UCSD-AML1 (cell line): Measurements from ENCODE around the gene MUC6.

Source experiments
- DNase-seq: peaks from one replicate; lab custom pipeline; 2025; ENCODE audit not compliant: unreplicated experiment; lab: John Stamatoyannopoulos, UW

Gene MUC6

DNA sequence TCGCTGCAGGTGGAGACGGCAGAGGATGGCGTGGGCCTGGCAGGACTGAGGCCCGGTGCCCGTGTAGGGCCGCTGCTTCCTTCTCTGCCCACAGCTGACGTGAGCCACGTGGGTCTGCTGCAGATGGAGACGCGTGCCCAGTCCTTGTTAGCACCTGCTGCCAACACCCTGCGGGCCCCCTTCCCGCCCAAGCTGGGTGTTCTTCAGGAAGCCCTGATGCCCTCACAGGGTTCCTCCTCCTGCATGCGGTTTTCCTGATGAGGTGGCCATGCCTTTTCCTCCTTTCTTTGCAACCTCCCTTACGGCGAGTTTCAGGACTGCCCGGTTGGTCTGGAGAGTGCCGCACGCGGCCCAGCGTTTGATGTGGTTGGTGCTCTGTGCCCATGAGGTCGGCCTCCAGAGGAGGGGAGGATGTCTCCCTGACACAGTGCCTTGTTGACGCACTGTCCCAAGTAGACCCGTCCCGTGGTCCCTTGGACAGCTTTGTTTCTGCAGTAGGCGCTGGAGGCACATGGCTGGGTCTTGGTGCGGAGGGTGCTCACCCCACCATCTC is 66.1 kb downstream of the MUC6 start:
- DNase-seq = peak; percentile 82

- DNase-seq = no peak
These were observed 66.8 kb downstream of the MUC6 start for GRCh38 chr11:969651-970205.

GRCh38 chr11:968822-969221 is 67.7 kb downstream of the MUC6 start:
- no peak for DNase-seq

DNA sequence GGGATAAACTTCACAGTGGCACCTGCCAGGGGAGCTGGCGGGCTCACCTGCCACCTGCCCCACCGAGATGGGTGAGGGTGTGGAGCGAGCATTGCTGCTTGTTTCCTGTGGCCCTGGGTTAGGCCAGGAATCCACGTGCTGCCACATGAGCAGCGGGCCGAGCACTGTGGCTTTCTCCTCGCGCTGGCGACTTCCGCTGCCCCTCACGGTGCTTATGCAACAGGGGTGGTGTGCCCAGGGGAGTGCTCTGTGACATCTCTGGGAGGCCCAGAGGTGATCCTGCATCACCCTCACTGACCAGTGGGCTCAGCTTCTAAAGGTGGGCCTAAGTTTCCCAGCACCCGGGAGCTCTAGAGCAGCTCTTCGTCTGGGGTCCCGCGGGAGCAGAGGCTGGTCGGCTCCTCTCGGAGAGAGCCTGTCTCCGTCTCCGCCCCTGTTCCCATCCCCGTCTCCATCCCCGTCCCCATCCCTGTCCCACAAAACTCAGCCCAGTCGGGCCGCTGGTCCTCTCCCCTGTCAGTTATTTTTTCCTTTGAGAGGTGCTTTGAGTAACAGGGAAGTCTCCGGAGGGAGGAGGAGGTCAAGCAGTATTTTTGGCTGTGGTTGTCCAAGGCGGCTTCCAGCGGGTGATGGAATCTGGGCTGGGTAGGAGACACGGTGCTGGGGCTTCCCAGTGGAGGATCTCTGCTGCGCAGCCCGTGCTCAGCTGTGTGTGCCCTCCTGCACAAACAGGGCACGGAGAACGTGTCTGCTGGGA is 68.3 kb downstream of the MUC6 start:
- DNase-seq = no peak

- no peak for DNase-seq
These were observed 71.2 kb downstream of the MUC6 start for GRCh38 chr11:965206-965775.

- no peak for DNase-seq
These were observed 72.7 kb downstream of the MUC6 start for GRCh38 chr11:963852-964251.
